ENCODE measurements around the gene BRSK2.
A peak's percentile ranks its signal among the peaks of the same experiment; 100 is the strongest.

BRSK2 gene

GRCh38 chr11:1493650-1494244 is 104.0 kb downstream of the BRSK2 start:
- no peak for DNase-seq (ENCODE audit: low read depth)
- no peak for TF ChIP-seq CTCF (conservative IDR thresholded peaks at IDR 0.05; ENCODE audit: low read length)
- no peak overlapping the region for H3K4me3 ChIP-seq (ENCODE audit: low read length)

- no peak for DNase-seq (ENCODE audit: low read depth)
- TF ChIP-seq CTCF (conservative IDR thresholded peaks at IDR 0.05; ENCODE audit: low read length), result no peak
- no peak overlapping the region for H3K4me3 ChIP-seq (ENCODE audit: low read length)
These were observed 104.9 kb downstream of the BRSK2 start for GRCh38 chr11:1494650-1495049.

DNA sequence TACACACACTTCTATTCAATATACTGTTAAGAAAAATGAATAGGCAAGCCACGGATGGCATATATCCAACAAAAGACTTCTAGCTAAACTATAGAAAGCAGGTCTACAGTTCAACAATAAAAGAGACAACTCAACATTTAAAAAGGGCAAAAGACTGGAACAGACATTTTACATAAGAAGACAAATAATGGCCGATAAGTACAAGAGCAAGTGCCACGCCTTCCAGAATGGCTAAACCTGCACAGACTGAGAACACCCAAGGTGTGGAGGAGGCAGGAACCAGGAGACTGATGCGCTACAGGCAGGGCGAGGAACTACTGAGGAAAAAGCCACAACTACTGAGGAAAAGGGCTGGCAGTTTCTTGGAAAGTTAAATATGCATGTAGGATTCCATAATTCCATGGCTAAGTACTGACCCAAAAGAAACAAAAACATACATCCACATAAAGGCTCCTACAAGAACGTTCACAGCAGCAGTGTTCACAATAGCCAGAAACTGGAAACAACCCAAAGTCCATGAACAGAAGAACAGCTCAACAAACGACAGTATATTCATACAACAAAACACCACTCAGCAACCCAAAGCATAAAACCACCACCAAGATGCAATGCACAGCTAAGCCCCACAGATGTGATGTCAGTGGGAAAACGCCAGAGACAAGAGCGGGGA is 106.5 kb downstream of the BRSK2 start:
- H3K4me3 ChIP-seq (ENCODE audit: low read length), result no peak overlapping the region
- no peak for TF ChIP-seq CTCF (conservative IDR thresholded peaks at IDR 0.05; ENCODE audit: low read length)
- DNase-seq (ENCODE audit: low read depth), result no peak

DNA sequence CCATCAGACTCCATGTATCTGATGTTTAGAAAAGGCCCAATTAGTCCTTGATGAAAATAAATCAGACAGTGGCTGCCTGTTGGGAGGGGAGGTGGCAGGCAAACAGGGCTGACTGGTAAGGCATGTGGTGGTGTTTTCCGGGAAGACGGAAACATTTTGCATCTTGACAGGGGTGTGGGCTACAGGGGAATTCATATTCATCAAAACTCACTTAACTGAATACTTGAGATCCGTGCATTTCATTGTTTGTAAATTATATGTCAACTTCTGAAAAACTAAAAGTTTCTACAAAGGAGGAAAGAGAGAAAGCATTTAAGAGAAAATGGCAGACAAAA is 107.0 kb downstream of the BRSK2 start:
- no peak for TF ChIP-seq CTCF (conservative IDR thresholded peaks at IDR 0.05; ENCODE audit: low read length)
- no peak overlapping the region for H3K4me3 ChIP-seq (ENCODE audit: low read length)
- no peak for DNase-seq (ENCODE audit: low read depth)

DNA sequence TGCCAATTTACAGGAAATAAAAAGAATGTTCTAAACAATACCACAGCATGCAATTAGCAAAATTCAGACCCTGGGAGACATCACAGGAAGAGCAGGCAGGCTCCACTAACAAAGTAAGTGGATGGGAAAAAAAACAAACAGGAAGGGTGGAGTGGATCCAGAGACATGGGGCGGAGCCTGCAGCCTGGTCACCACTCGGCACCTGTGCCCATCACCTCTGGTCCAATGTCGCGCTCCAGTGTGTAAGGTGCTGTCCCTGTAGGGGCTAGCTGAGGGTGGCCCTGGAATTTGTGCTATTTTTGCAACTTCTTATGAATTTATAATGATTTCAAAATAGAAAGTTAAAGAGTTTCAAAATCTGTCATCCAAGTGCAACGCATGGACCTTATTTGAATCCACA is 107.9 kb downstream of the BRSK2 start:
- TF ChIP-seq CTCF (conservative IDR thresholded peaks at IDR 0.05; ENCODE audit: low read length), result no peak
- no peak overlapping the region for H3K4me3 ChIP-seq (ENCODE audit: low read length)
- DNase-seq (ENCODE audit: low read depth), result no peak

DNA sequence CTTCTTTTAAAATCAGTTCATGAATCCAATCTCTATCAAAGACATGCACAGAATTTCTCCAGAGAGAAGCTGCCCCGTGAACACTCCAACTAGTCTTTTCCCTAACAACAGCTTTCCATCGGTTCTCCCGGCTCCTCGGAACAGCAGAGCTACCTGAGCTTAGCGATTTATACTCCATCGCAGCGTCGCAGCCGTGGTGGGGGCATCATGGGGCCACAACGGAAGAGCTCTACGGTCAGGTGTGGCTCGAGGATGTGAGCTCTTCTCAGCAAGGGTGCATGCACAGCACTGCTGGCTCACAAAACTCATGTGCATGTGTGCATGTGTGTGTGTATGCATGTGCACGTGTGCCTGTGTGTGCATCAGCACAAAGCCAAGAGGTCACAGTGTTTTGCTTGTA is 108.5 kb downstream of the BRSK2 start:
- no peak for TF ChIP-seq CTCF (conservative IDR thresholded peaks at IDR 0.05; ENCODE audit: low read length)
- no peak for DNase-seq (ENCODE audit: low read depth)
- H3K4me3 ChIP-seq (ENCODE audit: low read length), result no peak overlapping the region

- peak; percentile 6 for DNase-seq (ENCODE audit: low read depth)
- no peak for TF ChIP-seq CTCF (conservative IDR thresholded peaks at IDR 0.05; ENCODE audit: low read length)
- no peak overlapping the region for H3K4me3 ChIP-seq (ENCODE audit: low read length)
These were observed 109.6 kb downstream of the BRSK2 start for GRCh38 chr11:1499261-1499890.

All from AG10803 (cell line).